GM23338 (cell line): ENCODE measurements around the gene SULF2. TPM values are rescaled to one million over a fixed set of nuclear protein-coding genes. Genes with fewer than 3 reads are reported as not detected.

ENCODE experiments used
- ATAC-seq: fragments of 200-7000 bp; cut with Tn5 transposase; 3 replicates; pipeline ENCODE4 v1.9.1; 2020
- DNase-seq: peaks from one replicate; pipeline ENCODE4 v3.0.0-alpha.2; 2015; ENCODE audit warnings: low spot score
- H2AFZ ChIP-seq: fragments of 200-600 bp; sonication (generic); 2 replicates; pipeline ENCODE4 v1.8.0; 2016; ENCODE audit warnings: antibody characterized with exemption, mild to moderate bottlenecking, moderate library complexity
- H3F3A ChIP-seq: fragments of 200-600 bp; sonication (generic); replicated peaks from 2 replicates; pipeline ENCODE4 v1.8.0; 2017; ENCODE audit warnings: antibody characterized with exemption, mixed run types, low read depth
- H3K27ac ChIP-seq: fragments of 200-600 bp; sonication (generic); 2 replicates; pipeline ENCODE4 v1.6.1; 2016; ENCODE audit warnings: low read depth
- H3K27me3 ChIP-seq: fragments of 200-600 bp; sonication (generic); 2 replicates; pipeline ENCODE4 v1.8.0; 2016; ENCODE audit warnings: mild to moderate bottlenecking, mixed run types, moderate library complexity; ENCODE audit not compliant: insufficient read depth
- H3K36me3 ChIP-seq: fragments of 200-600 bp; sonication (generic); 2 replicates; pipeline ENCODE4 v1.8.0; 2016; ENCODE audit warnings: mild to moderate bottlenecking; ENCODE audit not compliant: insufficient read depth
- H3K4me1 ChIP-seq: fragments of 200-600 bp; sonication (generic); 2 replicates; pipeline ENCODE4 v1.8.0; 2016; ENCODE audit warnings: mild to moderate bottlenecking, moderate library complexity; ENCODE audit not compliant: insufficient read depth
- H3K4me2 ChIP-seq: fragments of 200-600 bp; sonication (generic); 2 replicates; pipeline ENCODE4 v1.7.1; 2017; ENCODE audit warnings: mixed run types
- H3K4me3 ChIP-seq: fragments of 200-600 bp; sonication (generic); 2 replicates; pipeline ENCODE4 v1.6.1; 2016; ENCODE audit warnings: mixed run types
- H3K79me2 ChIP-seq: fragments of 200-600 bp; sonication (generic); replicated peaks from 2 replicates; pipeline ENCODE4 v1.8.0; 2017; ENCODE audit warnings: mild to moderate bottlenecking; ENCODE audit not compliant: insufficient read depth
- H3K9me2 ChIP-seq: fragments of 200-600 bp; sonication (generic); 2 replicates; pipeline ENCODE4 v1.8.0; 2017; ENCODE audit not compliant: insufficient read depth
- H4K20me1 ChIP-seq: fragments of 200-600 bp; sonication (generic); replicated peaks from 2 replicates; pipeline ENCODE4 v1.8.0; 2017; ENCODE audit warnings: mild to moderate bottlenecking; ENCODE audit not compliant: insufficient read depth
- H3K27ac Mint-ChIP-seq: 2 replicates; pipeline ENCODE4 v1.8.0; 2020; ENCODE audit warnings: inconsistent platforms, mild to moderate bottlenecking, moderate library complexity, mixed read lengths
- H3K27me3 Mint-ChIP-seq: 3 replicates; pipeline ENCODE4 v1.8.0; 2022; ENCODE audit warnings: low read depth, mild to moderate bottlenecking, moderate library complexity, mixed read lengths, inconsistent platforms; ENCODE audit not compliant: insufficient read depth, poor library complexity
- H3K36me3 Mint-ChIP-seq: 3 replicates; pipeline ENCODE4 v1.8.0; 2021; ENCODE audit warnings: low read depth, mild to moderate bottlenecking, inconsistent platforms, moderate library complexity, mixed read lengths
- H3K4me1 Mint-ChIP-seq: 3 replicates; pipeline ENCODE4 v1.8.0; 2020; ENCODE audit warnings: mild to moderate bottlenecking, inconsistent platforms, mixed read lengths
- H3K4me3 Mint-ChIP-seq: 3 replicates; pipeline ENCODE4 v1.8.0; 2021; ENCODE audit warnings: moderate library complexity, mild to moderate bottlenecking, inconsistent platforms, mixed read lengths
- H3K9me3 Mint-ChIP-seq: 3 replicates; pipeline ENCODE4 v1.8.0; 2020; ENCODE audit warnings: moderate library complexity, mild to moderate bottlenecking, inconsistent platforms, mixed read lengths
- CREB1 ChIP-seq: fragments of 250-450 bp; sonication (Bioruptor Pico); IDR thresholded peaks from 2 replicates; pipeline ENCODE4 v1.5.0; 2020; ENCODE audit warnings: low read depth, mild to moderate bottlenecking, moderate library complexity
- CTCF ChIP-seq, 2 experiments: fragments of 200-600 bp in 1 of 2; sonication (generic) in 1 of 2; conservative IDR thresholded peaks; 2 replicates each; pipeline versions ENCODE4 v1.5.1 to v1.6.1; 2016 to 2017; ENCODE audit warnings: antibody characterized with exemption in 2 of 2, low read depth in 2 of 2, mild to moderate bottlenecking in 2 of 2, moderate library complexity in 1 of 2
- ETS1 ChIP-seq: IDR thresholded peaks from 2 replicates; pipeline ENCODE4 v1.6.1; 2016; ENCODE audit warnings: antibody characterized with exemption
- EZH2 ChIP-seq: fragments of 200-600 bp; sonication (generic); IDR thresholded peaks from one replicate; pipeline ENCODE4 v1.8.0; 2017; ENCODE audit warnings: antibody characterized with exemption, mild to moderate bottlenecking, low read depth; ENCODE audit not compliant: unreplicated experiment
- NANOG ChIP-seq: IDR thresholded peaks from 2 replicates; pipeline ENCODE4 v1.6.1; 2016; ENCODE audit warnings: antibody characterized with exemption, borderline replicate concordance
- POLR2AphosphoS5 ChIP-seq: IDR thresholded peaks from 2 replicates; pipeline ENCODE4 v1.6.1; 2016; ENCODE audit warnings: antibody characterized with exemption, low read depth
- STAT1 ChIP-seq: IDR thresholded peaks from one replicate; pipeline ENCODE4 v1.6.1; 2016; ENCODE audit warnings: antibody characterized with exemption; ENCODE audit not compliant: unreplicated experiment
- ZNF114 ChIP-seq: fragments of 250-450 bp; sonication (Bioruptor Pico); IDR thresholded peaks from 2 replicates; pipeline ENCODE4 v1.5.0; 2020; ENCODE audit warnings: mild to moderate bottlenecking, moderate library complexity
- ZNF331 ChIP-seq: fragments of 250-450 bp; sonication (Bioruptor Pico); IDR thresholded peaks from 2 replicates; pipeline ENCODE4 v1.5.0; 2020; ENCODE audit warnings: low read depth, mild to moderate bottlenecking, moderate library complexity
- ZNF462 ChIP-seq: fragments of 250-450 bp; sonication (Bioruptor Pico); IDR thresholded peaks from 2 replicates; pipeline ENCODE4 v1.5.0; 2020; ENCODE audit warnings: mild to moderate bottlenecking, moderate library complexity
- polyA plus RNA-seq: library from polyadenylated mRNA; unstranded; fragments of >200 nt; fragmentation: Nextera tagmentation; extraction: Ambion mirVana; gene quantifications from 2 replicates; pipeline ENCODE4 v1.2.1, GENCODE V29; 2016
- total RNA-seq: library from RNA; depleted of rRNA; stranded (reverse); fragments of >200 nt; shearing (Covaris generic); gene quantifications from 2 replicates; pipeline ENCODE4 v1.2.3, GENCODE V29; 2014

The SULF2 gene
- total and polyA plus RNA-seq, 2 experiments from 2014 or later, result 9.5 to 20.7 TPM

GRCh38 chr20:47629907-47630306, 155.4 kb downstream of the SULF2 start:
- no peaks in the 10 kb centered on the region for H3F3A ChIP-seq
- no peak for DNase-seq
- Mint-ChIP-seq H3K36me3 (peaks cover 6% of the 10 kb centered on the region; the same call in 1 of the 3 replicates), H3K9me3 (no peaks in the 10 kb centered on the region), H3K4me3 (no peak overlapping the region), H3K27me3 (no peaks in the 10 kb centered on the region), H3K4me1 (no peaks in the 10 kb centered on the region), H3K27ac (no peak overlapping the region)
- H4K20me1 ChIP-seq, result 0 out of 2 replicates have a peak, but pooled peaks cover 3% of the 10 kb centered on the region
- ATAC-seq, result no peak
- H3K9me2 ChIP-seq, result no peaks in the 10 kb centered on the region
- H3K36me3 ChIP-seq, result no peaks in the 10 kb centered on the region; the same call in 1 of the 2 replicates
- TF ChIP-seq CTCF (conservative IDR thresholded peaks at IDR 0.05; ENCODE audit: low read depth in 2 of 2) (no peak), POLR2AphosphoS5 (no peak), ZNF114 (CRISPR knock-in tag) (no peak), ZNF462 (CRISPR knock-in tag) (no peak), ETS1 (no peak), EZH2 (no peak), STAT1 (no peak), CREB1 (CRISPR knock-in tag) (no peak), ZNF331 (CRISPR knock-in tag) (no peak), NANOG (no peak)
- H3K79me2 ChIP-seq, result no peaks in the 10 kb centered on the region
- no peaks in the 10 kb centered on the region for H3K27me3 ChIP-seq
- no peak overlapping the region for H2AFZ ChIP-seq
- no peak overlapping the region for H3K27ac ChIP-seq
- no peak overlapping the region for H3K4me2 ChIP-seq
- no peaks in the 10 kb centered on the region for H3K4me1 ChIP-seq
- H3K4me3 ChIP-seq, result no peak overlapping the region
